ENCODE measurements around the gene CEP192. TPM values are rescaled to one million over a fixed set of nuclear protein-coding genes. Genes with fewer than 3 reads are reported as not detected.

Gene CEP192
- total RNA-seq, 4 donors from 2014 or later, result 16.9 to 28.6 (median 20.0) TPM

DNA sequence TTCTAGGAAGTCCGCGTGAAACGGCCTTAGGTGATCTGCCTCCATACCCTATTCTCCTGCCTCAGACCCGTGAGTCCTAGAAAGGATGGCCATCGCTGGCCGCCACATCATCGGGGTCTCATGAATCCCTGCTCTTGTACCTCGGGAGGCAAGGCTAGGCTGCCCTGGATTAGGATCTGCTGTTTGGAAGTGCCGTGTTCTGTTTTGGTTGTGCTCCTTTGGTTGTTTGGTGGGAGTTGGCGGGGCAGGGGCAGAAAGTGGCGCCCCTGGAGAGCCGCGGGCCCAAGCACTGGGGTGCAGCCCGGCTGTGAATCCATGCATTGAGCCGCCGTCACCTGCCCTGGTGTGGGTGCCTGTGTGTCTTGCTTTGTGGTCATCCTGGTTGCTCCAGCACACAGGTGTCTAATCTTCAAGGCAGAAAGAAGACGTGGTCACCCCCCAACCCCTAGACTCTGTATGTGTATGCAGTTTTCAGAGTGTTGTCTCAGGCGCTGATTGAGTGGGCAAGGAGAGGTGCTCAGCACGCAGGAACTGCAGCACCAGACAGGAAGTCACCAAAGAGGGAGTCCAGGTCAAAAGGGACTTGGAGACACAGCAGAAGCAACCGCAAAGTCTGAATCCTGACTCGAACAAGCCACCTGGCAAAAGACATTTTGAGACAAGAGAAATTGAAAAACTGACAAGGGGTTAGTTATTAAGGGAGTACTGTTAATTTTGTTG lies 147.4 kb downstream of the CEP192 start:
- peaks cover 27% of the 10 kb centered on the region for H3K27me3 ChIP-seq
- peaks cover 0 to 4% (median 0%) of the 10 kb centered on the region in 3 donors for H3K9me3 ChIP-seq
- ATAC-seq, result no peak
- no peak overlapping the region for H3K27ac ChIP-seq
- H3K36me3 ChIP-seq, result no peaks in the 10 kb centered on the region
- peaks cover 0 to 19% (median 12%) of the 10 kb centered on the region in 3 donors for H3K4me1 ChIP-seq
- H3K4me3 ChIP-seq, result no peak overlapping the region
- 92 to 100% methylated on average over 3 to 4 of the region's 21 CpGs for WGBS, 2 donors (ENCODE audit: low coverage in 1 of 2)
- TF ChIP-seq POLR2AphosphoS5 (IDR thresholded peaks at IDR 0.05) (no peak), POLR2A (IDR thresholded peaks at IDR 0.05) (no peak), EP300 (IDR thresholded peaks at IDR 0.05) (no peak)
- TF ChIP-seq, protein P1, sequence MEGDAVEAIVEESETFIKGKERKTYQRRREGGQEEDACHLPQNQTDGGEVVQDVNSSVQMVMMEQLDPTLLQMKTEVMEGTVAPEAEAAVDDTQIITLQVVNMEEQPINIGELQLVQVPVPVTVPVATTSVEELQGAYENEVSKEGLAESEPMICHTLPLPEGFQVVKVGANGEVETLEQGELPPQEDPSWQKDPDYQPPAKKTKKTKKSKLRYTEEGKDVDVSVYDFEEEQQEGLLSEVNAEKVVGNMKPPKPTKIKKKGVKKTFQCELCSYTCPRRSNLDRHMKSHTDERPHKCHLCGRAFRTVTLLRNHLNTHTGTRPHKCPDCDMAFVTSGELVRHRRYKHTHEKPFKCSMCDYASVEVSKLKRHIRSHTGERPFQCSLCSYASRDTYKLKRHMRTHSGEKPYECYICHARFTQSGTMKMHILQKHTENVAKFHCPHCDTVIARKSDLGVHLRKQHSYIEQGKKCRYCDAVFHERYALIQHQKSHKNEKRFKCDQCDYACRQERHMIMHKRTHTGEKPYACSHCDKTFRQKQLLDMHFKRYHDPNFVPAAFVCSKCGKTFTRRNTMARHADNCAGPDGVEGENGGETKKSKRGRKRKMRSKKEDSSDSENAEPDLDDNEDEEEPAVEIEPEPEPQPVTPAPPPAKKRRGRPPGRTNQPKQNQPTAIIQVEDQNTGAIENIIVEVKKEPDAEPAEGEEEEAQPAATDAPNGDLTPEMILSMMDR (IDR thresholded peaks at IDR 0.05), result no peak

DNA sequence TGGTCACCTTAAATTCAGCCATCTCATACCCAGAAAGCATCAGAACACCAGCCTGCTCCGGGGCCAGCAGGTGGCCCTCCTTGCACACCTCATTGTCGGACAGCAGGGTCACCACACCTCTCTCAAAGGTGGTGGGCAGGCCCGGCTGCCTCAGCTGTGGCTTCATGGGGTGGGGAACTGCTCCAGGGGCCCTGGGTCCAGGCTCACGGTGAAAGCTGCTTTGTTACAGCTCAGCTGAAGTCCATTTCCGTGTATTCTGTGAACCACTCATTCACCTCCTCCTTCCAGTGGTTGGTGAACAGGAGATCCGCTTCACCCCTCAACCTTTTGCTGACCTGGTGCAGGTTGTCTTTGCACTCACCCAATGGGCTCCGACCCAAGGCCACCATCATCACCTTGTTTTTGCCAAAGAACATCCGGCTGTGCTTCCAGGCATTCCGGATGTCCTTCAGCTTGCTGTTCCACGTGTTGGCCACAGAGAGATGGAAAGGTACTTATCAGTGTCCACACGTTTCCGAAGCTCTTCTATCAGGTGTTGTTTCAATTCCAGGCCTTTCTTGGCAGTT lies 148.8 kb downstream of the CEP192 start:
- no peak overlapping the region for H3K4me3 ChIP-seq
- no peak for ATAC-seq
- no peaks in the 10 kb centered on the region for H3K36me3 ChIP-seq
- no peak for TF ChIP-seq POLR2AphosphoS5 (IDR thresholded peaks at IDR 0.05)
- TF ChIP-seq, protein P1 (IDR thresholded peaks at IDR 0.05), result no peak
- TF ChIP-seq EP300 (IDR thresholded peaks at IDR 0.05), result no peak
- no peak for TF ChIP-seq POLR2A (IDR thresholded peaks at IDR 0.05)
- WGBS, 2 donors (ENCODE audit: low coverage in 1 of 2), result 70% methylated on average over 3 of the region's 12 CpGs; no CpG with 5 or more reads in 1 of the 2 donors
- H3K4me1 ChIP-seq, result peaks cover 0 to 19% (median 12%) of the 10 kb centered on the region in 3 donors
- H3K9me3 ChIP-seq, result peaks cover 0 to 17% (median 0%) of the 10 kb centered on the region in 3 donors
- H3K27ac ChIP-seq, result no peak overlapping the region
- peaks cover 27% of the 10 kb centered on the region for H3K27me3 ChIP-seq

DNA sequence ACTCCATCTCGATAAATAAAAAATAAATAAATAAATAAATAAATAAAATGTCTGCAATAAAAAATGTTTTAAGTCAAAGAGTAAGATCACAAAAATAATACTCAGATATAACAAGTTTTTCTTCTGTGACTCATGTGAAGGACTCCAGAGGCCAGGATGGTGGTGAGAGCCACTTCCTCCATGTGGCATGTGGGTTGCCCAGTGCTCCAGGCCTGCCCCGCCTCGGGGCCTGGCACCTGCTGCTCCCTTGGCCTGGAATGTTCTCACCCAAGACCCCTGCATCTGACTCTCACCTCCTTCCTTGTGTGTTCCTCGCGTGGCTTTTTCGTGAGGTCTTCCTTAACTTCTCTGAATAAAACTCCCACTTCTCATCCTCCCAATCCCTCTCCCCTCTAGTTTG lies 150.0 kb downstream of the CEP192 start:
- 91 to 95% methylated on average over 6 of the region's 6 CpGs for whole genome bisulfite sequencing, 2 donors (ENCODE audit: low coverage in 1 of 2)
- Histone ChIP-seq H3K9me3 (peaks cover 0 to 17% (median 0%) of the 10 kb centered on the region in 3 donors), H3K36me3 (no peaks in the 10 kb centered on the region), H3K27me3 (peaks cover 20% of the 10 kb centered on the region), H3K4me3 (no peak overlapping the region), H3K4me1 (peaks cover 0 to 17% (median 10%) of the 10 kb centered on the region in 3 donors), H3K27ac (no peak overlapping the region)
- TF ChIP-seq POLR2A (IDR thresholded peaks at IDR 0.05) (no peak), EP300 (IDR thresholded peaks at IDR 0.05) (no peak), POLR2AphosphoS5 (IDR thresholded peaks at IDR 0.05) (no peak)
- TF ChIP-seq, protein P1 (IDR thresholded peaks at IDR 0.05), result no peak
- ATAC-seq, result no peak

DNA sequence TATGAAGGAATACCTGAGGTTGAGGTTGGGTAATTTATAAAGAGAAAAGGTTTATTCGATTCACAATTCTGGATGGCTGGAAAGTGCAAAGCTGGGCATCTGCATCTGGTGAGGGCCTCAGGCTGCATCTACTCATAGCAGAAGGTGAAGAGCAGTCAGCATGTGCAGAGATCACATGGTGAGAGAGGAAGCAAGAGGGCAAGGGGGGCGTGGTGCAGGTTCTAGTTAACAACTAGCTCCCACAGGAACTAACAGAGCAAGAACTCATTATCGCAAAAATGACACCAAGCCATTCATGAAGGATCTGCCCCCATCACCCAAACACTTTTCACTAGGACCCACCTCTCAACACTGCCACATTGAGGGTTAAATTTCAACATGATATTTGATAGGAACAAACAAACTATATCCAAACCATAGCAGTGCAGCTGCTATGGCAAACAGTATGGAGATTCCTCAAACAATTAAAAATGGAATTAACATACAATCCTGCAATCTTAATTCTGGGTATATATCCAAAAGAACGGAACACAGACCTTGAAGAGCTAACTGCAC lies 154.6 kb downstream of the CEP192 start:
- H3K4me1 ChIP-seq, result no peaks in the 10 kb centered on the region
- ATAC-seq, result no peak
- no peak for TF ChIP-seq EP300 (IDR thresholded peaks at IDR 0.05)
- no peak for TF ChIP-seq POLR2A (IDR thresholded peaks at IDR 0.05)
- TF ChIP-seq, protein P1 (IDR thresholded peaks at IDR 0.05), result no peak
- no peak for TF ChIP-seq POLR2AphosphoS5 (IDR thresholded peaks at IDR 0.05)
- H3K9me3 ChIP-seq, result peaks cover 0 to 17% (median 0%) of the 10 kb centered on the region in 3 donors
- no peaks in the 10 kb centered on the region for H3K27me3 ChIP-seq
- no peaks in the 10 kb centered on the region for H3K36me3 ChIP-seq
- H3K27ac ChIP-seq, result no peak overlapping the region
- no peak overlapping the region for H3K4me3 ChIP-seq
- 90 to 100% methylated on average over 3 to 4 of the region's 4 CpGs for WGBS, 2 donors (ENCODE audit: low coverage in 1 of 2)
